IMR-90 (cell line): ENCODE data around the gene CRYBA4. TPM values are rescaled to one million over a fixed set of nuclear protein-coding genes. Genes with fewer than 3 reads are reported as not detected.
A peak's percentile ranks its signal among the peaks of the same experiment; 100 is the strongest.

ENCODE experiments used
- ATAC-seq: fragments of 200-7000 bp; cut with Tn5 transposase; 2 replicates; pipeline ENCODE4 v1.9.1; 2020; ENCODE audit warnings: low read depth, mild to moderate bottlenecking, moderate library complexity
- BruUV-seq: library from RNA; stranded (reverse); fragments of 400-500 nt; replicated peaks from 2 replicates; lab custom pipeline; 2021; lab: Mats Ljungman, UMichigan
- CTCF ChIA-PET: fragments of 300-600 bp; formaldehyde crosslinking; extraction: SDS; loops from one replicate; lab custom pipeline; 2021; ENCODE audit warnings: antibody characterized with exemption; lab: Yijun Ruan, JAX
- POLR2A ChIA-PET: fragments of 300-600 bp; sonication (Branson Sonifier 250); formaldehyde crosslinking; loops from one replicate; lab custom pipeline; 2022; ENCODE audit warnings: antibody characterized with exemption; ENCODE audit not compliant: unreplicated experiment; lab: Charles Lee
- DNase-seq: peaks from one replicate; pipeline ENCODE4 v3.0.0; 2013
- H2AFZ ChIP-seq: replicated peaks from 2 replicates; pipeline ENCODE3; 2013; ENCODE audit warnings: low read length, mild to moderate bottlenecking; ENCODE audit not compliant: poor library complexity
- H2AK5ac ChIP-seq: 2 replicates; pipeline ENCODE4 v1.6.1; 2013; ENCODE audit warnings: low read depth, low read length, inconsistent platforms
- H2AK9ac ChIP-seq: replicated peaks from 2 replicates; pipeline ENCODE3; 2013; ENCODE audit warnings: mild to moderate bottlenecking, low read depth, low read length, moderate library complexity; ENCODE audit not compliant: poor library complexity
- H2BK120ac ChIP-seq: 2 replicates; pipeline ENCODE4 v1.6.1; 2013; ENCODE audit warnings: low read depth, low read length, inconsistent platforms
- H2BK15ac ChIP-seq: 3 replicates; pipeline ENCODE4 v1.6.1; 2013; ENCODE audit warnings: low read depth, low read length, inconsistent platforms
- H2BK20ac ChIP-seq: 2 replicates; pipeline ENCODE4 v1.6.1; 2013; ENCODE audit warnings: low read depth, mild to moderate bottlenecking, inconsistent platforms, low read length, moderate library complexity
- H2BK5ac ChIP-seq: 2 replicates; pipeline ENCODE4 v1.6.1; 2013; ENCODE audit warnings: mild to moderate bottlenecking, low read depth, low read length, inconsistent platforms; ENCODE audit not compliant: poor library complexity, severe bottlenecking
- H3K14ac ChIP-seq: replicated peaks from 2 replicates; pipeline ENCODE4 v1.6.1; 2013; ENCODE audit warnings: low read depth, low read length, inconsistent platforms
- H3K18ac ChIP-seq: 2 replicates; pipeline ENCODE4 v1.6.1; 2013; ENCODE audit warnings: low read depth, low read length, control low read depth
- H3K23ac ChIP-seq: 2 replicates; pipeline ENCODE4 v1.6.1; 2013; ENCODE audit warnings: low read depth, low read length, inconsistent platforms
- H3K27ac ChIP-seq: 2 replicates; pipeline ENCODE4 v1.5.1; 2013; ENCODE audit warnings: mild to moderate bottlenecking, control low read depth, low read length; ENCODE audit not compliant: insufficient read depth
- H3K27me3 ChIP-seq: 2 replicates; pipeline ENCODE4 v1.6.1; 2013; ENCODE audit warnings: low read length; ENCODE audit not compliant: control insufficient read depth, insufficient read depth
- H3K36me3 ChIP-seq: 2 replicates; pipeline ENCODE4 v1.6.1; 2013; ENCODE audit warnings: low read length, mixed read lengths; ENCODE audit not compliant: control insufficient read depth, insufficient read depth
- H3K4ac ChIP-seq: 2 replicates; pipeline ENCODE4 v1.6.1; 2013; ENCODE audit warnings: low read depth, low read length, inconsistent platforms
- H3K4me1 ChIP-seq: 2 replicates; pipeline ENCODE4 v1.6.1; 2013; ENCODE audit warnings: low read length, mixed read lengths; ENCODE audit not compliant: control insufficient read depth, insufficient read depth
- H3K4me2 ChIP-seq: 2 replicates; pipeline ENCODE4 v1.6.1; 2013; ENCODE audit warnings: low read depth, mild to moderate bottlenecking, control low read depth, low read length, moderate library complexity
- H3K4me3 ChIP-seq: 2 replicates; pipeline ENCODE4 v1.5.1; 2013; ENCODE audit warnings: low read depth, mild to moderate bottlenecking, control low read depth, low read length, moderate library complexity; ENCODE audit not compliant: insufficient read depth
- H3K56ac ChIP-seq: 2 replicates; pipeline ENCODE4 v1.6.1; 2013; ENCODE audit warnings: low read length, inconsistent platforms; ENCODE audit not compliant: insufficient read depth; ENCODE audit errors: extremely low read depth
- H3K79me1 ChIP-seq, 2 experiments: 2 replicates each; pipeline ENCODE4 v1.6.1; 2013; ENCODE audit warnings: low read length in 2 of 2, inconsistent platforms in 1 of 2, low read depth in 1 of 2
- H3K9ac ChIP-seq: 2 replicates; pipeline ENCODE4 v1.6.1; 2013; ENCODE audit warnings: low read depth, low read length, control low read depth
- H3K9me1 ChIP-seq: 2 replicates; pipeline ENCODE4 v1.6.1; 2013; ENCODE audit warnings: low read length, inconsistent platforms; ENCODE audit not compliant: insufficient read depth
- H3K9me3 ChIP-seq: 2 replicates; pipeline ENCODE4 v1.6.1; 2013; ENCODE audit warnings: low read length; ENCODE audit not compliant: control insufficient read depth, insufficient read depth
- H4K20me1 ChIP-seq: 2 replicates; pipeline ENCODE4 v1.6.1; 2013; ENCODE audit warnings: low read length, inconsistent platforms; ENCODE audit not compliant: insufficient read depth
- H4K5ac ChIP-seq: 2 replicates; pipeline ENCODE4 v1.6.1; 2013; ENCODE audit warnings: mild to moderate bottlenecking, low read depth, low read length, control low read depth
- H4K8ac ChIP-seq, 2 experiments: 2 replicates each; pipeline ENCODE4 v1.6.1; 2013; ENCODE audit warnings: low read depth in 2 of 2, low read length in 2 of 2, control low read depth in 1 of 2, inconsistent platforms in 1 of 2
- H4K91ac ChIP-seq: 2 replicates; pipeline ENCODE4 v1.6.1; 2013; ENCODE audit warnings: low read depth, low read length, inconsistent platforms; ENCODE audit not compliant: insufficient read depth
- BHLHE40 ChIP-seq: fragments of 150-350 bp; IDR thresholded peaks from 2 replicates; pipeline ENCODE4 v1.6.1; 2016; ENCODE audit warnings: mild to moderate bottlenecking, low read depth, low read length
- CTCF ChIP-seq: conservative IDR thresholded peaks from 2 replicates; pipeline ENCODE4 v1.5.1; 2012; ENCODE audit warnings: mild to moderate bottlenecking, low read depth, low read length, improper control_type of control experiment
- ELK1 ChIP-seq: fragments of 150-350 bp; IDR thresholded peaks from 2 replicates; pipeline ENCODE4 v1.6.1; 2016; ENCODE audit warnings: low read depth, mild to moderate bottlenecking, low read length, moderate library complexity, borderline replicate concordance
- FOS ChIP-seq: fragments of 150-350 bp; IDR thresholded peaks from 2 replicates; pipeline ENCODE4 v1.6.1; 2016; ENCODE audit warnings: low read depth, low read length
- MAFK ChIP-seq: IDR thresholded peaks from 2 replicates; pipeline ENCODE4 v1.6.1; 2012; ENCODE audit warnings: low read depth, low read length, improper control_type of control experiment
- MAZ ChIP-seq: IDR thresholded peaks from 2 replicates; pipeline ENCODE4 v1.6.1; 2012; ENCODE audit warnings: low read depth, mild to moderate bottlenecking, low read length, improper control_type of control experiment, moderate library complexity, borderline replicate concordance
- MXI1 ChIP-seq: IDR thresholded peaks from 2 replicates; pipeline ENCODE4 v1.6.1; 2012; ENCODE audit warnings: low read depth, mild to moderate bottlenecking, low read length, moderate library complexity, borderline replicate concordance
- NFE2L2 ChIP-seq: fragments of 150-350 bp; IDR thresholded peaks from 2 replicates; pipeline ENCODE4 v1.6.1; 2016; ENCODE audit warnings: low read depth, mild to moderate bottlenecking, low read length
- POLR2A ChIP-seq: IDR thresholded peaks from 2 replicates; pipeline ENCODE4 v1.6.1; 2012; ENCODE audit warnings: mild to moderate bottlenecking, low read depth, low read length
- WGBS, 2 experiments: methylation state at CpG; one replicate each; pipeline versions ENCODE4 v1.1.5 to v1.1.7; 2013; ENCODE audit warnings: missing lambda C conversion rate in 2 of 2; ENCODE audit not compliant: insufficient read length in 1 of 2; ENCODE audit errors: extremely low coverage in 2 of 2; 5-methylcytosine and 5-hydroxymethylcytosine counted together
- dilution Hi-C: fragments of 300-500 bp; cut with HindIII; formaldehyde crosslinking; loops from one replicate; pipeline ENCODE4 v1.14.3; 2018; ENCODE audit warnings: low sequenced_read_pairs; ENCODE audit not compliant: unreplicated experiment
- in situ Hi-C: fragments of 300-500 bp; cut with MboI; formaldehyde crosslinking; loops from 3 replicates; pipeline ENCODE4 v1.14.3; 2019; ENCODE audit warnings: low sequenced_read_pairs, inconsistent platforms, mixed read lengths
- intact Hi-C: fragments of 100-400 bp; cut with micrococcal nuclease; formaldehyde crosslinking; loops from 2 replicates; pipeline ENCODE4 v1.10.0; 2022
- polyA plus RNA-seq, 3 experiments: library from polyadenylated mRNA; depleted of rRNA; stranded (reverse); fragments of >200 nt; gene quantifications; 2 replicates each; pipeline ENCODE4 v1.2.3, GENCODE V29; 2012; ENCODE audit warnings: low replicate concordance in 1 of 3
- total RNA-seq: library from RNA; depleted of rRNA; stranded (reverse); fragments of >200 nt; gene quantifications from 2 replicates; pipeline ENCODE4 v1.2.3, GENCODE V29; 2012

CRYBA4 gene
- total and polyA plus RNA-seq, 2 of the 4 experiments (the other 2 are of a cell fraction), result not detected

GRCh38 chr22:26589367-26589844 is 32.4 kb upstream of the CRYBA4 start:
- Histone ChIP-seq H4K5ac (no peak overlapping the region), H3K4me3 (peak overlapping the region; percentile 95), H2AFZ (peak overlapping the region; percentile 83), H3K4me1 (peaks cover 13% of the 10 kb centered on the region), H2BK120ac (peak overlapping the region; percentile 49; the same call in 1 of the 2 replicates), H3K4ac (peak overlapping the region; percentile 84), H2AK5ac (peak overlapping the region; percentile 71; the same call in 1 of the 2 replicates), H3K9ac (peak overlapping the region; percentile 68), H4K91ac (peak overlapping the region; percentile 40; the same call in 1 of the 2 replicates), H2AK9ac (peak overlapping the region; percentile 97), H3K27me3 (peaks cover 5% of the 10 kb centered on the region; the same call in 1 of the 2 replicates), H2BK15ac (peak overlapping the region; percentile 65; the same call in 2 of the 3 replicates), H3K56ac (0 out of 2 replicates have a peak overlapping the region, but pooled peaks have one; percentile 38), H3K9me1 (peaks cover 10% of the 10 kb centered on the region), H3K27ac (peak overlapping the region; percentile 33), H2BK20ac (no peak overlapping the region), H3K14ac (peak overlapping the region; percentile 73), H3K36me3 (no peaks in the 10 kb centered on the region), H2BK5ac (peak overlapping the region; percentile 27), H3K18ac (peak overlapping the region; percentile 18; the same call in 1 of the 2 replicates), H3K23ac (peak overlapping the region; percentile 78; the same call in 1 of the 2 replicates), H3K4me2 (peak overlapping the region; percentile 92), H3K9me3 (no peaks in the 10 kb centered on the region), H4K20me1 (peaks cover 26% of the 10 kb centered on the region; the same call in 1 of the 2 replicates), H3K79me1 (peaks cover 24 to 46% of the 10 kb centered on the region in 2 experiments), H4K8ac (peak overlapping the region; percentile 35 to 51; a peak in 2 of 4 replicates)
- ATAC-seq, result peak; percentile 14; the same call in 1 of the 2 replicates
- 0% methylated on average over 11 of the region's 44 CpGs; no CpG with 5 or more reads in 1 of the 2 experiments for WGBS, 2 experiments
- TF ChIP-seq MAZ (no peak), MXI1 (peak; percentile 43; the same call in 1 of the 2 replicates), CTCF (no peak), NFE2L2 (no peak), BHLHE40 (no peak), POLR2A (no peak), ELK1 (no peak), MAFK (no peak), FOS (no peak)
- BruUV-seq, result no TSS peak
- CTCF ChIA-PET, result no interaction called here
- dilution Hi-C loops (no loop called here), intact Hi-C loops (loop anchor here (5.0 kb wide), 1 partner anchor 77 kb away; the partner anchor contains the start of gene TFIP11), in situ Hi-C loops (no loop called here)
- POLR2A ChIA-PET, result no interaction called here
- DNase-seq, result peak; percentile 12
